Memory B cell (primary cell): ENCODE measurements around the gene ATP8B4.

ENCODE experiments used
- ATAC-seq: fragments of 150-1000 bp; cut with Tn5 transposase; 2 replicates; pipeline ENCODE4 v1.10.0; 2021; ENCODE audit warnings: low read depth, mild to moderate bottlenecking, moderate library complexity
- DNase-seq, 2 donors: peaks; one replicate each; pipeline ENCODE4 v3.0.0; 2022; ENCODE audit warnings: low spot score in 2 of 2
- H3K27ac Mint-ChIP-seq: one replicate; pipeline ENCODE4 v1.8.0; 2022; ENCODE audit warnings: mild to moderate bottlenecking, moderate library complexity, mixed read lengths
- H3K27me3 Mint-ChIP-seq: one replicate; pipeline ENCODE4 v1.8.0; 2022; ENCODE audit warnings: mixed read lengths
- H3K36me3 Mint-ChIP-seq: one replicate; pipeline ENCODE4 v1.8.0; 2022; ENCODE audit warnings: mild to moderate bottlenecking, mixed read lengths
- H3K4me1 Mint-ChIP-seq: one replicate; pipeline ENCODE4 v1.8.0; 2022; ENCODE audit warnings: mixed read lengths
- H3K4me3 Mint-ChIP-seq: one replicate; pipeline ENCODE4 v1.8.0; 2022; ENCODE audit warnings: mild to moderate bottlenecking, moderate library complexity, mixed read lengths
- H3K9me3 Mint-ChIP-seq: one replicate; pipeline ENCODE4 v1.8.0; 2022; ENCODE audit warnings: mixed read lengths

ATP8B4 gene

GRCh38 chr15:49877873-49878521 lies 241.0 kb downstream of the ATP8B4 start:
- no peak for ATAC-seq
- H3K27me3 Mint-ChIP-seq: no peaks in the 10 kb centered on the region
- no peak overlapping the region for H3K4me3 Mint-ChIP-seq
- H3K4me1 Mint-ChIP-seq: no peaks in the 10 kb centered on the region
- H3K36me3 Mint-ChIP-seq: no peaks in the 10 kb centered on the region
- no peak for DNase-seq
- no peak overlapping the region for H3K27ac Mint-ChIP-seq
- no peaks in the 10 kb centered on the region for H3K9me3 Mint-ChIP-seq

- ATAC-seq (no peak), DNase-seq (no peak)
- Mint-ChIP-seq H3K4me3 (no peak overlapping the region), H3K4me1 (no peaks in the 10 kb centered on the region), H3K27ac (no peak overlapping the region), H3K36me3 (no peaks in the 10 kb centered on the region), H3K9me3 (no peaks in the 10 kb centered on the region), H3K27me3 (no peaks in the 10 kb centered on the region)
These were observed 241.7 kb downstream of the ATP8B4 start for GRCh38 chr15:49877117-49877872.

GRCh38 chr15:49876401-49877038 lies 242.5 kb downstream of the ATP8B4 start:
- no peak for DNase-seq
- Mint-ChIP-seq H3K4me1 (no peaks in the 10 kb centered on the region), H3K27me3 (no peaks in the 10 kb centered on the region), H3K27ac (no peak overlapping the region), H3K4me3 (no peak overlapping the region), H3K36me3 (no peaks in the 10 kb centered on the region), H3K9me3 (no peaks in the 10 kb centered on the region)
- no peak for ATAC-seq

GRCh38 chr15:49875392-49875791 lies 243.6 kb downstream of the ATP8B4 start:
- Mint-ChIP-seq H3K27ac (no peak overlapping the region), H3K9me3 (no peaks in the 10 kb centered on the region), H3K36me3 (no peaks in the 10 kb centered on the region), H3K4me1 (no peaks in the 10 kb centered on the region), H3K4me3 (no peak overlapping the region), H3K27me3 (no peaks in the 10 kb centered on the region)
- ATAC-seq: peak; percentile 37
- DNase-seq: no peak

GRCh38 chr15:49870472-49870871 lies 248.6 kb downstream of the ATP8B4 start:
- no peaks in the 10 kb centered on the region for H3K9me3 Mint-ChIP-seq
- H3K27me3 Mint-ChIP-seq: no peaks in the 10 kb centered on the region
- H3K36me3 Mint-ChIP-seq: no peaks in the 10 kb centered on the region
- no peaks in the 10 kb centered on the region for H3K4me1 Mint-ChIP-seq
- no peak for ATAC-seq
- no peak overlapping the region for H3K27ac Mint-ChIP-seq
- no peak for DNase-seq
- no peak overlapping the region for H3K4me3 Mint-ChIP-seq

GRCh38 chr15:49868348-49868747 lies 250.7 kb downstream of the ATP8B4 start:
- no peaks in the 10 kb centered on the region for H3K9me3 Mint-ChIP-seq
- H3K27ac Mint-ChIP-seq: no peak overlapping the region
- DNase-seq: no peak
- no peaks in the 10 kb centered on the region for H3K4me1 Mint-ChIP-seq
- H3K36me3 Mint-ChIP-seq: no peaks in the 10 kb centered on the region
- no peak overlapping the region for H3K4me3 Mint-ChIP-seq
- ATAC-seq: no peak
- no peaks in the 10 kb centered on the region for H3K27me3 Mint-ChIP-seq

GRCh38 chr15:49865925-49866757 lies 252.9 kb downstream of the ATP8B4 start:
- ATAC-seq: no peak
- Mint-ChIP-seq H3K4me3 (no peak overlapping the region), H3K9me3 (no peaks in the 10 kb centered on the region), H3K27me3 (no peaks in the 10 kb centered on the region), H3K36me3 (no peaks in the 10 kb centered on the region), H3K27ac (no peak overlapping the region), H3K4me1 (no peaks in the 10 kb centered on the region)
- no peak for DNase-seq

- DNase-seq (no peak), ATAC-seq (no peak)
- Mint-ChIP-seq H3K36me3 (no peaks in the 10 kb centered on the region), H3K4me3 (no peak overlapping the region), H3K27me3 (no peaks in the 10 kb centered on the region), H3K27ac (no peak overlapping the region), H3K4me1 (no peaks in the 10 kb centered on the region), H3K9me3 (no peaks in the 10 kb centered on the region)
These were observed 254.8 kb downstream of the ATP8B4 start for GRCh38 chr15:49864251-49864650.

GRCh38 chr15:49863431-49864224 lies 255.4 kb downstream of the ATP8B4 start:
- ATAC-seq (no peak), DNase-seq (no peak)
- H3K36me3 Mint-ChIP-seq: no peaks in the 10 kb centered on the region
- H3K9me3 Mint-ChIP-seq: no peaks in the 10 kb centered on the region
- H3K4me1 Mint-ChIP-seq: no peaks in the 10 kb centered on the region
- H3K4me3 Mint-ChIP-seq: no peak overlapping the region
- no peaks in the 10 kb centered on the region for H3K27me3 Mint-ChIP-seq
- H3K27ac Mint-ChIP-seq: no peak overlapping the region

GRCh38 chr15:49860101-49860500 lies 258.9 kb downstream of the ATP8B4 start:
- ATAC-seq (no peak), DNase-seq (no peak)
- H3K9me3 Mint-ChIP-seq: no peaks in the 10 kb centered on the region
- H3K27me3 Mint-ChIP-seq: no peaks in the 10 kb centered on the region
- no peaks in the 10 kb centered on the region for H3K36me3 Mint-ChIP-seq
- no peaks in the 10 kb centered on the region for H3K4me1 Mint-ChIP-seq
- H3K27ac Mint-ChIP-seq: no peak overlapping the region
- no peak overlapping the region for H3K4me3 Mint-ChIP-seq

GRCh38 chr15:49857496-49858475 lies 261.2 kb downstream of the ATP8B4 start:
- H3K27me3 Mint-ChIP-seq: no peaks in the 10 kb centered on the region
- no peaks in the 10 kb centered on the region for H3K36me3 Mint-ChIP-seq
- H3K27ac Mint-ChIP-seq: no peak overlapping the region
- H3K4me1 Mint-ChIP-seq: no peaks in the 10 kb centered on the region
- H3K9me3 Mint-ChIP-seq: no peaks in the 10 kb centered on the region
- H3K4me3 Mint-ChIP-seq: no peak overlapping the region
- no peak for ATAC-seq
- no peak for DNase-seq

GRCh38 chr15:49855917-49856637 lies 263.0 kb downstream of the ATP8B4 start:
- H3K27me3 Mint-ChIP-seq: no peaks in the 10 kb centered on the region
- ATAC-seq (no peak), DNase-seq (no peak)
- no peaks in the 10 kb centered on the region for H3K4me1 Mint-ChIP-seq
- no peak overlapping the region for H3K27ac Mint-ChIP-seq
- no peak overlapping the region for H3K4me3 Mint-ChIP-seq
- H3K36me3 Mint-ChIP-seq: no peaks in the 10 kb centered on the region
- peaks cover 3% of the 10 kb centered on the region for H3K9me3 Mint-ChIP-seq
